Naive thymus-derived CD8-positive, alpha-beta T cell (primary cell): ENCODE data around the gene PIAS2. TPM values are rescaled to one million over a fixed set of nuclear protein-coding genes. Genes with fewer than 3 reads are reported as not detected.
"Not testable (repeated sequence)": the region's sequence is repeated elsewhere in the genome, so short reads cannot be mapped to it uniquely, and the experiment has no call there.

Experiments
- ATAC-seq, 2 donors: fragments of 150-1000 bp; cut with Tn5 transposase in 1 of 2; sonication (Bioruptor Pico), chemical (Tn5 transposase) in 1 of 2; 1 replicate in 1 of 2; 2 replicates in 1 of 2; pipeline ENCODE4 v1.10.0; 2021; ENCODE audit warnings: mild to moderate bottlenecking in 2 of 2, moderate library complexity in 2 of 2
- POLR2A ChIA-PET: fragments of 350-600 bp; sonication (Branson Sonifier 250); formaldehyde crosslinking; loops from one replicate; lab custom pipeline; 2021; ENCODE audit warnings: antibody characterized with exemption; lab: Charles Lee
- DNase-seq, 10 donors: peaks; one replicate each; pipeline versions ENCODE4 v3.0.0 to v3.0.0-alpha.2; 2020 to 2022
- H3K27ac Mint-ChIP-seq, 10 donors: one replicate each; pipeline ENCODE4 v1.8.0; 2020 to 2022; ENCODE audit warnings: mild to moderate bottlenecking in 10 of 10, mixed read lengths in 10 of 10, moderate library complexity in 4 of 10, inconsistent platforms in 1 of 10
- H3K27me3 Mint-ChIP-seq, 5 donors: one replicate each; pipeline ENCODE4 v1.8.0; 2021 to 2022; ENCODE audit warnings: mixed read lengths in 5 of 5
- H3K36me3 Mint-ChIP-seq, 3 donors: one replicate each; pipeline ENCODE4 v1.8.0; 2020 to 2022; ENCODE audit warnings: mixed read lengths in 3 of 3, mild to moderate bottlenecking in 2 of 3, inconsistent platforms in 1 of 3
- H3K4me1 Mint-ChIP-seq, 4 donors: one replicate each; pipeline ENCODE4 v1.8.0; 2021 to 2022; ENCODE audit warnings: mixed read lengths in 4 of 4
- H3K4me3 Mint-ChIP-seq, 10 donors: one replicate each; pipeline ENCODE4 v1.8.0; 2020 to 2022; ENCODE audit warnings: mild to moderate bottlenecking in 10 of 10, mixed read lengths in 10 of 10, moderate library complexity in 6 of 10, inconsistent platforms in 1 of 10
- H3K9me3 Mint-ChIP-seq, 9 donors: one replicate each; pipeline ENCODE4 v1.8.0; 2020 to 2022; ENCODE audit warnings: mixed read lengths in 9 of 9, mild to moderate bottlenecking in 3 of 9, inconsistent platforms in 1 of 9, moderate library complexity in 1 of 9
- polyA plus RNA-seq, 3 donors: library from polyadenylated mRNA; unstranded; fragments of 300-500 nt; fragmentation: Illumina TruSeq; gene quantifications; one replicate each; pipeline ENCODE4 v1.2.3, GENCODE V29; 2021
- total RNA-seq, 8 experiments: library from RNA in 2 of 8; stranded (reverse) in 2 of 8; gene quantifications; one replicate each; pipeline ENCODE4 v1.2.3 and lab custom pipeline; 2021 to 2026

PIAS2 gene
- total and polyA plus RNA-seq, 5 experiments from 2014 or later = 16.5 to 45.4 (median 22.8) TPM

DNA sequence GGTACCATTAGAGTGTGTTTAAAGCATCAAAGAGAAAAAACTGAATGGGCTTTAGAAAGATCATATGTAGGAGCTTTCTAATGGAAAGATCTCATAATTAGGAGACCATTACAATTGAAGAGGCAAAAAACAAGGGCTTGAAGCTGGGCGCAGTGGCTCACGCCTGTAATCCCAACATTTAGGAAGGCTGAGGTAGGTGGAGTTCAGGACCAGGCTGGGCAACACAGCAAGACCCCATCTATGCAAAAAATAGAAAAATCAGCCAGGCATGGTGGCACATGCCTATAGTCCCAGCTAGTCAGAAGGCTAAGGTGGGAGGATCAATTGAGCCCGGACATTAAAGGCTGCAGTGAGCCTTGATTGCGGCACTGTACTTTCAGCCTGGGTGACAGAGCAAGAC lies 59.0 kb downstream of the PIAS2 start:
- peaks cover 17 to 30% (median 22%) of the 10 kb centered on the region in 4 donors for H3K4me1 Mint-ChIP-seq
- no peaks in the 10 kb centered on the region for H3K27me3 Mint-ChIP-seq
- DNase-seq = no peak
- POLR2A ChIA-PET = no interaction called here
- peaks cover 29 to 90% (median 65%) of the 10 kb centered on the region in 3 donors for H3K36me3 Mint-ChIP-seq
- H3K4me3 Mint-ChIP-seq = no peak overlapping the region
- no peak overlapping the region for H3K27ac Mint-ChIP-seq
- no peaks in the 10 kb centered on the region for H3K9me3 Mint-ChIP-seq
- no peak for ATAC-seq

DNA sequence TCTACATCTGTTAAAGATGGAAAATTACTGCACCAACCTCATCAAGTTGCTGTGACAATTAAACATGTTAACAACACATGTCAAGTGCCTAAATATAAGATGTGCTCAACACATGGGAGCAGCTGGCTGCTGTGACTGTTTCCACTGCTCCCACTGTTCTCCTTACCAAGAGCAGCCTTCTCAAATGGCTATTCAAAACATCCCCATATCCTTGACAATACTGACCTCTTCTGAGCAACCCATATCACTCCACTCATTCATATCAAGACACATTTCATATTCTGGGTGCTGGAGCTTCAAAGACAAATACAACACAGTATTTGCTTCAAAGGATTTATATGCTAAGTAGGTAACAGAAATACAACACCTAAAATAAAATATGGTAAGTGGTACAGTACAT lies 60.3 kb downstream of the PIAS2 start:
- Mint-ChIP-seq H3K4me1 (peaks cover 17 to 30% (median 23%) of the 10 kb centered on the region in 4 donors), H3K27me3 (no peaks in the 10 kb centered on the region), H3K36me3 (peaks cover 37 to 91% (median 72%) of the 10 kb centered on the region in 3 donors), H3K27ac (no peak overlapping the region), H3K4me3 (no peak overlapping the region), H3K9me3 (no peaks in the 10 kb centered on the region)
- ATAC-seq (no peak), DNase-seq (no peak)
- POLR2A ChIA-PET = no interaction called here

DNA sequence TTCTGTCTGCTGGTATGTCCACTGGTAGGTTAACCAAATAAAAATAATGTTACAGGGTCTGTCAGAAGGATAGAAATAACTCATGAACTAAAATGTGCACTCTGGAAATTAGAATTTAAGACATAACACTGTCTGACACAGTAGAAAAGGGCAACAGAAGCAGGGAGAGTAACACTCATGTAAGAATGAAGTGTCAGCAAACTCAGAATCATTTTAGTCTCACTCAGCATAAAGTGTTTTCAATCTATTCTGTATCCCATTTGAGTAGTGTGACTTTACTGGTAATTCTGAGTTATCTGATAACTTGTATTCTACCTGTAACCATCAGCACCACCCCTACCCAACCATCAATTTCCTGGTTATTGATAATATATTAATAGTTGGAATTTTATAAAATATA lies 68.3 kb downstream of the PIAS2 start:
- H3K27me3 Mint-ChIP-seq = no peaks in the 10 kb centered on the region
- ATAC-seq (no peak), DNase-seq (no peak)
- peak overlapping the region in 1 of 10 donors; percentile 48 for H3K27ac Mint-ChIP-seq
- no peaks in the 10 kb centered on the region for H3K9me3 Mint-ChIP-seq
- peaks cover 8 to 60% (median 37%) of the 10 kb centered on the region in 3 donors for H3K36me3 Mint-ChIP-seq
- H3K4me3 Mint-ChIP-seq = no peak overlapping the region
- POLR2A ChIA-PET = no interaction called here
- H3K4me1 Mint-ChIP-seq = peaks cover 0 to 4% (median 2%) of the 10 kb centered on the region in 4 donors

DNA sequence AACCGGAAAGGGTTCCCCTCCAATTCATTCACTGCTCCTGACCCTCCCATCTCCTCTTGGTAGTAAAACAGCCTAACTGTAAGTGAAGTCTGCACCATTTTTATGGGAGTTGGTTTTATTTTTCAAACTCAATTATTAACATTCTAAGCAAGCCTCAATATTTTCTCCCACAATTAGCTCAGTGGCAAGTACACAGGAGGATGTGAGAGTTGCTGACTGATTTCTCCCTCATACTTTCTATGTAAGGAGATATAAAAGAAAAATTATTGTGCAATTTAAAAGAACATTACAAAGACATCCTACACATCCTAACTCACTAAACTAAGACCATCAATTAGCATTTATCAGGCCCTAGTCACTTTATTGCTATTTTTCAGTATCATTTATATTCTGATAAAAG lies 73.9 kb downstream of the PIAS2 start:
- no peak for DNase-seq
- Mint-ChIP-seq H3K27me3 (no peaks in the 10 kb centered on the region), H3K27ac (peak overlapping the region in 1 of 10 donors; percentile 9), H3K9me3 (no peaks in the 10 kb centered on the region), H3K36me3 (peaks cover 4 to 52% (median 23%) of the 10 kb centered on the region in 3 donors), H3K4me3 (no peak overlapping the region), H3K4me1 (peaks cover 0 to 2% (median under 1%) of the 10 kb centered on the region in 4 donors)
- no peak for ATAC-seq
- POLR2A ChIA-PET = interaction anchor here (0.7 kb wide), 1 partner anchor 8 kb away, joined by 3 read pairs; no protein-coding TSS in a partner anchor

DNA sequence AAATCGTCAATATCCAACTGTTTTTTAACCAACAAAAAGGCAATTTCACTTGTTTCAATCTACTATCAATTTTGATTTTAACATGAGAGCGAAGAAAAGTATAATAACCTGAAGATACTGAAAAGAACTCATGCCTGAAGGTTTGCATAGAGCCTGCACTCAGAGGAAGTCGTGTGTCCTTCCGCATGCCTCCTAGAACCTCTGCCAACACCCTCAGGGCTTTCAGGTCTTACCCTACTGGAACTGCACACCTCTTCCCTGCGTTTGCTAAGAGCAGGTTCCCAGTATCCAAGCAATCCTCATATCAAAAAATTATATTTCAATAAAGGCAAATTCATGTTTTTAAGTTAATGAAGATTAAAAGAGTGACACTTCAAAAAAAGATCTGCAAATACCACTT lies 74.7 kb downstream of the PIAS2 start:
- POLR2A ChIA-PET = no interaction called here
- Mint-ChIP-seq H3K9me3 (no peaks in the 10 kb centered on the region), H3K4me1 (peaks cover 0 to 2% (median 0%) of the 10 kb centered on the region in 4 donors), H3K27me3 (no peaks in the 10 kb centered on the region), H3K4me3 (no peak overlapping the region), H3K27ac (no peak overlapping the region), H3K36me3 (peaks cover 4 to 51% (median 20%) of the 10 kb centered on the region in 3 donors)
- DNase-seq (no peak), ATAC-seq (no peak)

DNA sequence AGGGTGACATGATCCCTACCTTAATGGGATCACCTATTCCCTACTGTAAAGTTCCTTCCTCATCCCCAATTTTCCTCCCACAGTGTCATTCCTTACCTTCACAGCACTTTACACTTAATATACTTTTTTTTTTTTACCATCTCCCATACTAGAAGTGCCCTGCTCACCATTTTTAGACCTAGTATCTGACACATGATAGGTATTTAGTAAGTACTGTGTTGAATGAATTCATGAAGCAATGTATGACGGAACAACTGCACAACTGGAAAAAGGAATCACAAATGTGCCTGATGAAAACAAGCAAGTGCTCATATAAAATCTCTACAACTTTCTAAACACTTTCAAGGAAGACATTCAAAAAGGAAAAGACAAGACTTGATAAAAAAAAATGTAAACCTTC lies 83.4 kb downstream of the PIAS2 start:
- H3K27ac Mint-ChIP-seq = peak overlapping the region in 1 of 10 donors; percentile 26
- peaks cover 0 to 2% (median 0%) of the 10 kb centered on the region in 4 donors for H3K4me1 Mint-ChIP-seq
- peaks cover 12 to 73% (median 48%) of the 10 kb centered on the region in 3 donors for H3K36me3 Mint-ChIP-seq
- DNase-seq (no peak), ATAC-seq (no peak)
- H3K4me3 Mint-ChIP-seq = no peak overlapping the region
- no peaks in the 10 kb centered on the region for H3K27me3 Mint-ChIP-seq
- POLR2A ChIA-PET = no interaction called here
- H3K9me3 Mint-ChIP-seq = no peaks in the 10 kb centered on the region

DNA sequence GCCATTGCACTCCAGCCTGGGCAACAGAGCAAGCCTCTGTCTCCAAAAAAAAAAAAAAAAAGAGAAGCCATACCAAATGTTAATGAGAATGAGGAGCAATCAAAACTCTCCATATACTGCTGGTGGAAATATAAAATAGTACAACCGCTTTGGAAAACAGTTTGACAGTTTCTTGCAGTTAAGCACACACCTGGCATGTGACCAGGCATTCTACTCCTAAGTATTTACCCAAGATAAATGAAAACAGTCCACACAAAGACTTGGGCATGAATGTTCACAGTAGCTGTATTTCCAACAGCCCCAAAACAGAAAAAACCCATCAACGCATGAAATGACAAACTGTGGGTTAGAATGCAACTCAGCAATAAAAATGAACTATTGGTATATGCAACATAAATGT lies 84.5 kb downstream of the PIAS2 start:
- POLR2A ChIA-PET = no interaction called here
- Mint-ChIP-seq H3K9me3 (no peaks in the 10 kb centered on the region), H3K27ac (no peak overlapping the region), H3K36me3 (peaks cover 12 to 80% (median 58%) of the 10 kb centered on the region in 3 donors), H3K4me3 (no peak overlapping the region), H3K27me3 (no peaks in the 10 kb centered on the region), H3K4me1 (peaks cover 0 to 2% (median 0%) of the 10 kb centered on the region in 4 donors)
- ATAC-seq (no peak), DNase-seq (no peak)

DNA sequence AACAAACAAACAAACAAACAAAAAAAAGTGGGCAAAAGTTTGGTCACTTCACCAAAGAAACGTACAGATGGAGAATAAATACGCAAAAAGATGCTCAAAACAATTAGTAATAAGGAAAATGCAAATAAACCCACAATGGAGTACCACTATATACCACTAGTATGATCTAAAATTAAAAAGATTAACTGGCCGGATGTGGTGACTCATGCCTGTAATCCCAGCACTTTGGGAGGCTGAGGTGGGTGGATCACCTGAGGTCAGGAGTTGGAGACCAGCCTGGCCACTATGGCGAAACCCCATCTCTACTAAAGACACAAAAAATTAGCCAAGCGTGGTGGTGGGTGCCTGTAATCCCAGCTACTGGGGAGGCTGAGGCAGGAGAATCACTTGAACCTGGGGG lies 84.9 kb downstream of the PIAS2 start:
- ATAC-seq, H3K9me3 Mint-ChIP-seq, H3K4me3 Mint-ChIP-seq, DNase-seq, POLR2A ChIA-PET, H3K4me1 Mint-ChIP-seq, H3K27me3 Mint-ChIP-seq, H3K27ac Mint-ChIP-seq: not testable (repeated sequence)
- H3K36me3 Mint-ChIP-seq = peaks cover 12 to 82% (median 59%) of the 10 kb centered on the region in 3 donors

DNA sequence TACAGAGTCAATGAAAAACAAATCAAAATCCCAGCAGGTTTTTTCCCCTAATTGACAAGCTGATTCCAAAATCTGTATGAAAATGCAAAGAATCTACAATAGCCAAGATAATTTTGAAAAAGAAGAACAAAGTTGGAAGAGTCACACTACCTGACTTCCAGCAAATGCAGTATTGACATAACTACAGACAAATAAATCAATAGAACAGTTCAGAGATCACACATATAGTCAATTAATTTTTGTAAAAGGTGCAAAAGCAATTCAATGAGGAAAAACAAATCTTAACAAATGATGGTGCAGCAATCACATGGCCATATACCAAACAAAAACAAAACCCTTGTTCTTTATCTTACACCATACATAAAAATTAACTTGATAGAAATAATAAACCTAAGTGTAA lies 85.9 kb downstream of the PIAS2 start:
- H3K27ac Mint-ChIP-seq = peak overlapping the region in 1 of 10 donors; percentile 11
- H3K27me3 Mint-ChIP-seq = no peaks in the 10 kb centered on the region
- ATAC-seq = no peak
- H3K4me3 Mint-ChIP-seq = no peak overlapping the region
- POLR2A ChIA-PET = no interaction called here
- no peaks in the 10 kb centered on the region for H3K9me3 Mint-ChIP-seq
- H3K36me3 Mint-ChIP-seq = peaks cover 12 to 84% (median 66%) of the 10 kb centered on the region in 3 donors
- DNase-seq = no peak
- peaks cover 0 to 2% (median 0%) of the 10 kb centered on the region in 4 donors for H3K4me1 Mint-ChIP-seq

DNA sequence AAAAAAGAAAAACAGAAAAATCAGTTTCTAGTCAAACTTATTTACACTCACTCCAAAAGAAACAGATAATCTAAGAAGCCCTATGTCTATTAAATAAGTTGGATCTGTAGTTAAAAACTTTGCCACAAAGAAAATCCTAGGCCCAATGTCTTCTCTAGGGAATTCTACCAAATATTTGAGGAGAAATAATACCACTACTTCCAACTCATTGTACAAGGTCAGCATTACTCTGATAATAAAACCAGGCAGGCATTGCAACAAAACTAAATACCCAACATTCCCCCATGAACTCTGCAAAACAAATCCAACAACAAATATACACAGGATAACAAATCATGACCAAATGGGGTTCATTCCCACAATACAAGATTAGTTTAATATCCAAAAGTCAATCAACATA lies 86.7 kb downstream of the PIAS2 start:
- no peak overlapping the region for H3K27ac Mint-ChIP-seq

DNA sequence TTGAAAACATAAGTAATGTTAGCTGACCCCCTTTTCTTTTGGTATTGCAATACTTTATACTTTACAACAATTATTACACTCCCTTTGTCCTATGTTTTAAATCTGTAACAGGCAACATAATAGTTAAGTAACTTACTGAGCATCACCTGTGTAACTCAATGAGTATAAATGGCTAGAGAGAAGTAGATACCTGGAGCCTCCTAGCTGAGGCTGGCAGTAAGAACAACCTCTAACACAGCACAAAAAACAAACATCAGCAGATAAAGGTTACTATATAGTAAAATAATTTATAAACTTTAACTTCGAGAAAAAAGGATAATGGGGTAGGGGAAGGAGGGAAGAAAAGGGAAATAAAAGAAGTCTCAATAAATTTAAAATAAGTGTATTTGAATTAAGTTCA lies 87.4 kb downstream of the PIAS2 start:
- no peak overlapping the region for H3K4me3 Mint-ChIP-seq
- POLR2A ChIA-PET = no interaction called here
- H3K27ac Mint-ChIP-seq = no peak overlapping the region
- peaks cover 12 to 85% (median 60%) of the 10 kb centered on the region in 3 donors for H3K36me3 Mint-ChIP-seq
- no peak for DNase-seq
- no peak for ATAC-seq
- peaks cover 0 to 2% (median 0%) of the 10 kb centered on the region in 4 donors for H3K4me1 Mint-ChIP-seq
- no peaks in the 10 kb centered on the region for H3K27me3 Mint-ChIP-seq
- no peaks in the 10 kb centered on the region for H3K9me3 Mint-ChIP-seq

More for the DNA sequence above, 86.7 kb downstream of the PIAS2 start:
- Mint-ChIP-seq H3K9me3 (no peaks in the 10 kb centered on the region), H3K4me3 (no peak overlapping the region), H3K4me1 (peaks cover 0 to 2% (median 0%) of the 10 kb centered on the region in 4 donors), H3K27me3 (no peaks in the 10 kb centered on the region), H3K36me3 (peaks cover 12 to 84% (median 59%) of the 10 kb centered on the region in 3 donors)
- no peak for ATAC-seq
- DNase-seq = no peak
- POLR2A ChIA-PET = no interaction called here

DNA sequence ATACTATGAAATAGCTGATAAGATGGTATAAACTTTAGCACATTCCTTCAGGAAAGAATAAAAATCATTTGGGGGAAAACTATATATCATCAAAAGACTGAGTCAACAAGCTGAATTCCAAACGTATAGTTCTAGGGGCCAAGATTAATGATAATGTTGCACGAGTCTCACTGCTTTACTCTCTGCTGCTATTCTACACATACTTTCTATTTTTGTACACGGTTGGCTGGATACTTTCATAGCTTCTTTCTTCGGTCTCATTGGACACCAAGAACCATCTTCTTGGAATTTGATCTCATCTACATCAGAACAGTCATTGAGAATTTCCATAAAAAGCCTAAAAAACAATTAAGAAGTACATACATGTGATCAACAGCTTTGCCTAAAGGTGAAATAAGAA lies 87.8 kb downstream of the PIAS2 start:
- H3K9me3 Mint-ChIP-seq = no peaks in the 10 kb centered on the region
- no peaks in the 10 kb centered on the region for H3K27me3 Mint-ChIP-seq
- H3K27ac Mint-ChIP-seq = no peak overlapping the region
- H3K4me3 Mint-ChIP-seq = no peak overlapping the region
- H3K4me1 Mint-ChIP-seq = peaks cover 0 to 2% (median 0%) of the 10 kb centered on the region in 4 donors
- ATAC-seq (no peak), DNase-seq (no peak)
- POLR2A ChIA-PET = no interaction called here
- peaks cover 12 to 84% (median 57%) of the 10 kb centered on the region in 3 donors for H3K36me3 Mint-ChIP-seq

DNA sequence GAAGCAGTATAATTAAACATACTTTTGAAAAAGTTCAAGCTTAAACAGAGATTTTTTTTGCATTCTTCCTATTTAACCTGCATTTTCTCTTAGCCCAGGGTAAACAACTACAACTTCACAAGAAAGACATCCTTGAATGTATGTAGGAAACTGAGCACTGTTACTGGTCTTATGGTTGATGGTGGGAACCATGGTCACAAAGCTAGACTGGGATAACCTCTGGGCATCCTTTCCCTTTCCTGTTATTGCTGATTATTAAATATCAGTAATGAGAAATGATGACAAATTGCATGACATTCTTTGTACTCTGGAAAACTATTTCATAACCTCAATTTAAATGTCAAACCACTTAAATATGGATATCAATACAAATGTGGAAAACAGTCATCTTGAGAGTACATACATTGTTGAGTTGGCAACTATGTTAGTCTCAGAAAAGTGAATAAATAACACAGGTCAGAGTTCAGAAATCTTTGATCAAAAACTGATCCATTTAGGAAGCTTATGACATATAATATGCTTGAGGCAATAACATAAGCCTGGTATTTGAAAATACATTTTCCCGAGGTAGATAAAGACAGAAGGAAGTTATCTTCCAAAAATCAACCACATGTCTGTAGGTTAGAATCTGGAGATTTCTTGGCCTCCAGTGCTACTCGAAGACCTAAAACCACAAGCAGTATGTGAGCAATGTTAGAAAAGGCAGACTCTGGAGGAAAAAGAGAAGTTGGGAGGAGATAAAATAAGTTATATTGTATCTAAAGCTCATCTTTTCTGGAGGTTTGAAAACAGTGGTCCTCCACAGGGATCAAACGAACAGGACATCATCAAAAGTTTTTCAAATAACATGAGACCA lies 95.2 kb downstream of the PIAS2 start:
- H3K4me1 Mint-ChIP-seq = no peaks in the 10 kb centered on the region
- peaks cover 6 to 67% (median 24%) of the 10 kb centered on the region in 3 donors for H3K36me3 Mint-ChIP-seq
- DNase-seq = no peak
- H3K4me3 Mint-ChIP-seq = no peak overlapping the region
- no peak for ATAC-seq
- no peaks in the 10 kb centered on the region for H3K27me3 Mint-ChIP-seq
- H3K27ac Mint-ChIP-seq = peak overlapping the region in 1 of 10 donors; percentile 43
- POLR2A ChIA-PET = no interaction called here
- H3K9me3 Mint-ChIP-seq = no peaks in the 10 kb centered on the region
